ENCODE results near the gene PCSK9.

GRCh38 chr1:55049271-55049913 is 10.0 kb downstream of the PCSK9 start:
- TF ChIP-seq POLR2A (IDR thresholded peaks at IDR 0.05) (no peak), CTCF (IDR thresholded peaks at IDR 0.05 in 4 of 5, conservative IDR thresholded peaks at IDR 0.05 in 1 of 5) (no peak)

All from gastrocnemius medialis (tissue), 4 donors.